GM18507 (cell line): ENCODE results near the gene BEND5.

ENCODE experiments used
- DNase-seq: peaks from one replicate; pipeline ENCODE4 v3.0.0; 2011; ENCODE audit warnings: low read depth; ENCODE audit not compliant: insufficient read length; ENCODE audit errors: extremely low spot score
- FAIRE-seq: peaks from 2 replicates; lab custom pipeline; 2011; peaks lifted over from hg19 to GRCh38; lab: Jason Lieb, UNC

Gene BEND5

DNA sequence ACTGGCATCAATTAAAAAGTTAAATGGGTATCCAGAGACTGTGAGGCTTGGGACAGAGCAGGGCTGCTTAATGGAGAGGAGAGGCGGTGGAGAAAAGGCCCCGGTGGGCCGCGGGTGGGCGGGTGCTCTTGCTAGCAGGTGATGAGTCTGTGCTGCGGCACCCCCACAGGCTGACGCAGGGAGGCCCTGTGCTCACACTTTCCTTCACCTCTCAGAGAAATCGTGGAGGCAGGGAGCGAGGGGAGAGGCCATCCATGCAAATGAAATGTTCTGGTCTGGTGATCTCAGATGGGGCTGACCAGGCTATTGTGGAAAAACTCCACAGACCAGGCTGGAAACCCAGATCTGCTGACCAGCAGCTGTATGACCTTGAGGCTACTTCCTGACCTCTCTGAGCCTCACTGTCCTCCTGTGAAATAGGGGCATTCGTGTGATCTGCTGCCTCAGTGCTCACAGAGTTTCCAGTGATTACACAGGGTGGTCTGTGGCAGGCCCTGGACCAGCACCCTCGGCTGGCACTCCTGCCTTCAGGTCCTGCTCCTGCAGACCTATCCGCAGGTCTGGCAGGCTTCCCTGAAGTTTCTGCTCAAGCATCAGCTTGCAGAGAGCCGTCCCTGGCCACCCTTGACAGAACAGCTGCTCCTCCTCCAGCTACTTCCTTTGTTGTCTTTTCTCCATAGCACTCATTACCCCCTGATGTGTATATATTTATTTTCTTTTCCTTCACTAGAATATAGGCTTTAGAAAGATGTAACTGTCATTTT, 89.2 kb downstream of the BEND5 start:
- FAIRE-seq, result no peak
- no peak for DNase-seq

DNA sequence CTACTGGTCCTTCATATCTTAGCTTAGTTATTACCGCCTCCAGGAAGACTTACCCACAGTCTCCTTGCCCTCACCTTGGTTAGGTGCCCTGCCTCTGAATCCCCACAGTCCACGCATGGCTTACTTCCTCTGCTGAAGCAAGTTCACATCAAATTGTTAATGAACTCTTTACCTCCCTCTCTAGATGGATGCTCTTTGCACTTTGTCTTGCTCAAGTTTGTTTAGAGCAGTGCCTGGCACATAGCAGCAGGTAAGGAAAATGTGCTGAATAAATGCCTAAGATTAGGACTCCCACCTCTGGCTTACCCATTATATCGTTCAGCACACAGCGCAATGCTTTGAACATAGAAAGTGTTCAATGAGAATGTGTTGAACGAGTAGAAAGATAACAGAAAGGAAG, 90.5 kb downstream of the BEND5 start:
- no peak for DNase-seq
- peak; percentile 5 for FAIRE-seq

DNA sequence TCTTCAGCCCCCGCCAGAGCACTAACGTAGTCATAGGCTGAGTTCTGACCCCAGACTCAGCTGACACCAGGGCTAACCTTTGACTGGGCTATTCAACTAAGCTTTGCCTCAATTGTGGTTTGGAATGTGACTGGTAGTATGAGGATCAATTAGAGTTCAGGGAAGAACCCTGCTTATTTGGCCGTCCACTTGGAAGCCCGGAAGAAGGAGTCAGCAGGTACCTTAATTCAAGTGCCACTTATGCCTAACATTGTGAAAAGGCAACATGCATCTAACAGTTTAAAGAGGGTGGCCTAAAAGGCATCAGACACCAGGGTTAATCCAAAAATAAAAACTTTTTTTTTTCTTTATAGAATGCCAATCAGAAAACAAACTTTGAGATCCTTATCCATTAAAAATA, 92.3 kb downstream of the BEND5 start:
- FAIRE-seq, result no peak
- no peak for DNase-seq

DNA sequence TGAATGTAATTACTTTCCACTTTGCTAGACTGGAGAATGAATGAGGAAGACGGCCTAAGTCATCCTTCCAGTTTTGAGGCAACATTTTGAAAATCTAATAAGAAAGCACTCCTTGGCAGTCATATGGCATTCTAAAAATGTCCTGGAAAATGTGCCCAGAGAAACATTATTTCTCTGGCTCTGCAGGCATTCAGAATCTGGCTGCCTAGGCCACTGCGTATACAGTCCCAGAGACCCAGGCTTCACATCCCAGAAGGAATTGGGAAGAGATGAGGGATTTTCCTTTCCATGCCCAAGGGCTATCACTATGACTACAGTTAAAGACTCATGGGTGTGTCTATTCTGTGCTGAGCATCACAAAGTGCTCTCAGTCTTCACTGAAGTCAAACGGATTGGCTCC, 92.9 kb downstream of the BEND5 start:
- no peak for DNase-seq
- FAIRE-seq, result no peak

DNA sequence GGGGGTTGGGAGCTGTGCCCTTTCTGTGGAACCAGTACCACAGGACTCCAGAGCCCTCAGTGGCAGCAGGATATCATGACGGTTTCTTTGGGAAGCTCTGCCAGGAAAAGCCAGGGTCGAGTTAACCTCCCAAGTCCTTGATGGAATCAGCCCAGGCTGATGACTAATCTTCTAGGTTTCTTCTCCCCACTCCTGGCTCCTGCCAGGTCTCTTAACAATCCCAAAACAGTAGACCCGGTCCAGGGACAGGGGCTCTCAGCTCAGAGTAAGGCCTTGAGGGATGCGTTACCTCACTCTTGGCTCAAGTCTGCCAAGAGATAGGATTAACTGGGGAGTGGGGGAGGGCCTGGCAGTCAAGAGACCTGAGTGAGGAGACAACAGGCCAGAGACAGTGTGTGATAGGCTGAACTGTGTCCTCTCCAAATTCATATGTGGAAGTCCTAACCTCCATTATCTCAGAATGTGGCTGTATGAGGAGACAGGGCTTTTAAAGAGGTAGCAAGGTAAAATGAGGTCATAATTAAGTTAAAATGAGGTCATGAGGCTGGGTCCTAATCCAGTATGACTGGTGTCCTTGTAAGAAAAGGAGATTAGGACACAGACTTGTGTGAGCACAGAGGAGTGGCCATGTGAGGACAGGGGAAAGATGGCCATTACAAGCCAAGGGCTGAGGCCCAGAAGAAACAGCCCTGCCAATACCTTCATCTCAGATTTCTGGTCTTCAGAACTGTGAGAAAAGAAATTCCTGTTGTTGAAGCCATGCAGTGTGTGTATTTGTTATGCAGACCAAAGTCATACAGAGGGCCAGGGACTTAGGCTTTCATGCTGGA, 95.0 kb downstream of the BEND5 start:
- no peak for FAIRE-seq
- DNase-seq, result no peak

DNA sequence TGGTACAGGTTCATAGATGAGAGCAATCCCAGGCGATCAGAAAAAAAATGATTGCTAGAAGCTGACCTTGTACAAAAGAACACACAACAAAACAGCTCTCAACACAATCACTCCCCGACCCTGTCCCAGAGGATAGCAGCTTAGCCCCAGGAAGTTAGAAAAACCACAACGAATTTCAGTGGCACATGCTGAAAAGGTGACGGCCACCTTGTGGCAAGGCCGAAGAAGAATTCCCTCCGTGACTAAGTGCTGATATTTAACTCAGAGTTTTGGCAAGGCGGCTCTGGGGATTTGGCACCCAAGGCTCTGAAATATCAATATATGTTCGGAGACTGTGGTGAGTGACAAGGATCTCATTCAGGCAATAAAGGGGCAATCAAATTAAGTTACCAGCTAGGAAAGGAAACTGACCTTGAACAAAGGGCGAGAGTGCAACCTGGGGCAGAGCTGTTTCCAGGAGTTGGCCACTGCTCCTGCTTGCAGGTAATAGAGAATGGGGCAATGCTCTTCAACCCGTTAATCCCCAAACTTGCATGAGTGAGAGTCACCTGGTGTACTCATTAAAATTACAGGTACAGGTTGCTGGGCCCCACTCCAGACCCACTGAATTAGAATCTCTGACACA, 96.2 kb downstream of the BEND5 start:
- peak; percentile 89 for FAIRE-seq
- no peak for DNase-seq

DNA sequence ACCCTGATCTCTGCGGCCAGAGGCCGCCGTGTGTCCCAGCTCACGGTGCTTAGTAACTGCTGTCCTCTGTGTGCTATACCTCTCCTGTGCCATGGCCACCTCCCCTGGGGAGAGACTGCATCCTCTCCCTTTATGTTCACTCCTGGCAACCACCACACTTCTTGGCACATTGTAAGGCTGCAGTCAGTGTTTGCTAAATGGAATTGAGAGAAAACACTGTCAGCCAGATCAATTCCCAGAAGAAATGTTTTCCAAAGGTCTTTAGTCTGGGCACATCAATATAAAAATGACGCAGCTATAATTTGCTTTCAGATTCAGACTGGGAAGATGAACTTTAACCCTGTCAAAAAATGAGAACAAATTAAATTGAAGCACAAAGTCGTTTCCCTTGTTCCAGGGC, 96.8 kb downstream of the BEND5 start:
- peak; percentile 51 for FAIRE-seq
- no peak for DNase-seq

DNA sequence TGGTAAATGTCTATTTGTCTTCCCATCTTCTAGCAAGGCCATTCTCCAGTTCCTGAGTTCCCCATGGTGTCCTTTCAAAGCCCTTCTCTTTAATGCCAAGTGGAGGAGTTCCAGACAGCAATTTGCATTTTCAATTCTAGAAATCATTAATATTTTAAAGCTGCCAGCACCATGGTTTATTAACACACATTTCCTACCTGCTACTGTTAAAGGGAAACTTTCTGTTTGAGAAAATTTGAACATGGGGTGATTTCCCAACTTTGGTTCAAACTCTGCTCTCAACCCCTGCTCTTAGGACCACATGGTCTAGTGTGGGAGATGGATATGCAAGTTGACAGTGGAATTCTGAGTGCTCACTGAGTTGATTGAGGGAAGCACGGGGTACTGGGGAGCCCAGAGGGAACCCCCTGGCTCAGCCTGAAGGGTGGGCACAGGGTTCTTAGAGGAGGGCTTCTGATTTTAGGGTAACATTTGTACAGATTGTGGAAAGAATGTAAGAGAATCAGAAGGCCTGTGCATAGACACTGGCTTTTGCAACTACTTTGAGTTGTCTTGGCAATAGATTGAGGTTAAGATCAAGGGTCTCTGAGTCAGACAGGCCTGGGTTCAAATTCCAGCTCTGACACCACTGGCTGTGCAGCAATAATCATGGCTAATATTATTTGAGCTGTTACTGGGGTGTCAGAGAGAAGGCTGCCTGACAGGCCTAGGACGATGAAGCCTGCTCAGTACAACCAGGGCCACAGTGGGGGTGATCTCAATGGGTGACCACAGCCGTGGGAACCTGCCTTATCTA, 97.8 kb downstream of the BEND5 start:
- DNase-seq, result no peak
- FAIRE-seq, result peak; percentile 71
